Right atrium auricular region (tissue), 2 donors: ENCODE data around the gene ENPP3. TPM values are rescaled to one million over a fixed set of nuclear protein-coding genes. Genes with fewer than 3 reads are reported as not detected.

Source experiments
- DNase-seq: peaks from one replicate; pipeline ENCODE4 v3.0.0-alpha.2; 2019; ENCODE audit warnings: low spot score
- H3K27ac ChIP-seq, 2 donors: fragments of 200-600 bp; sonication (generic); 1 replicate in 1 of 2; 2 replicates in 1 of 2; pipeline ENCODE4 v1.5.1; 2016 to 2019
- H3K27me3 ChIP-seq, 2 donors: fragments of 200-600 bp; sonication (generic); one replicate each; pipeline versions ENCODE4 v1.5.1 to v1.6.0; 2017 to 2019
- H3K36me3 ChIP-seq: fragments of 200-600 bp; sonication (generic); one replicate; pipeline ENCODE4 v1.5.1; 2016
- H3K4me1 ChIP-seq, 2 donors: fragments of 200-600 bp; sonication (generic); one replicate each; pipeline versions ENCODE4 v1.5.1 to v1.6.0; 2017 to 2019
- H3K4me3 ChIP-seq, 2 donors: fragments of 200-600 bp; sonication (generic); 1 replicate in 1 of 2; 2 replicates in 1 of 2; pipeline ENCODE4 v1.5.1; 2017 to 2019; ENCODE audit warnings: mild to moderate bottlenecking in 1 of 2, moderate library complexity in 1 of 2
- H3K9me3 ChIP-seq, 2 donors: fragments of 200-600 bp; sonication (generic); one replicate each; pipeline ENCODE4 v1.5.1; 2019
- total RNA-seq, 2 donors: library from RNA; depleted of rRNA; stranded (reverse); fragments of >200 nt; gene quantifications; one replicate each; pipeline ENCODE4 v1.1.0, GENCODE V29; 2016
- TF ChIP-seq, protein P1 (sequence below), 2 donors: fragments of 200-600 bp; sonication (generic); IDR thresholded peaks; one replicate each; pipeline ENCODE4 v1.5.1; 2019; ENCODE audit warnings: antibody characterized with exemption in 2 of 2

The ENPP3 gene
- total RNA-seq, 2 donors from 2014 or later, result 0.16 TPM; not detected in 1

DNA sequence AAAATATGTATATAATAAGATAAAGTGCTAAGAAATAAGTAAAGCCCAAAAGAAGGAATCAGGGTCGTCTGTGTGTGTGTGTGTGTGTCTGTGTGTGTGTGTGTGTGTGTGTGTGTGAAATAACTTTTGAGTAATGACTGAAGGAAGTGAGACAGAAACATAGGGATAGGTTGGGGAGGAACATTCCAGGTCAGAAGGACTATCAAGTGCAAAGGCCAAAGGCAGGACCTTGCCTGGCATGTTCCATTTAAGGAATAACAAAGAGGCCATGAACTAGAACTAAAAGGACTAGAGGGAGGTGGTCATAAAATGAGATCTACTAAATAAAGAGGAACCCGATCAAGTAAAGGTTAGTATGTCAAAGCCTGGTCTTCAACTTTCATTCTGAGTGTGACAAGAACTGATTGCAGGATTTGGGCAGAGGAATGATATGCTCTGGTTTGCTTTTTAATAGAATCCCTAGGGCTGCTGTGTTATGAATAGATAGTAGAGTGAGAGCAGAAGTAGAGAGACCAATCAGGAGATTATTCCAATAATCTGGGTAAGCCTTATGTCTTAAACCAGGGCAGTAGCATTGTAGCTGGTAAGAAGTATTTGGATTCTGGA lies 6.9 kb downstream of the ENPP3 start:
- DNase-seq, result no peak
- TF ChIP-seq, protein P1, sequence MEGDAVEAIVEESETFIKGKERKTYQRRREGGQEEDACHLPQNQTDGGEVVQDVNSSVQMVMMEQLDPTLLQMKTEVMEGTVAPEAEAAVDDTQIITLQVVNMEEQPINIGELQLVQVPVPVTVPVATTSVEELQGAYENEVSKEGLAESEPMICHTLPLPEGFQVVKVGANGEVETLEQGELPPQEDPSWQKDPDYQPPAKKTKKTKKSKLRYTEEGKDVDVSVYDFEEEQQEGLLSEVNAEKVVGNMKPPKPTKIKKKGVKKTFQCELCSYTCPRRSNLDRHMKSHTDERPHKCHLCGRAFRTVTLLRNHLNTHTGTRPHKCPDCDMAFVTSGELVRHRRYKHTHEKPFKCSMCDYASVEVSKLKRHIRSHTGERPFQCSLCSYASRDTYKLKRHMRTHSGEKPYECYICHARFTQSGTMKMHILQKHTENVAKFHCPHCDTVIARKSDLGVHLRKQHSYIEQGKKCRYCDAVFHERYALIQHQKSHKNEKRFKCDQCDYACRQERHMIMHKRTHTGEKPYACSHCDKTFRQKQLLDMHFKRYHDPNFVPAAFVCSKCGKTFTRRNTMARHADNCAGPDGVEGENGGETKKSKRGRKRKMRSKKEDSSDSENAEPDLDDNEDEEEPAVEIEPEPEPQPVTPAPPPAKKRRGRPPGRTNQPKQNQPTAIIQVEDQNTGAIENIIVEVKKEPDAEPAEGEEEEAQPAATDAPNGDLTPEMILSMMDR (IDR thresholded peaks at IDR 0.05), result no peak
- Histone ChIP-seq H3K9me3 (no peaks in the 10 kb centered on the region), H3K27ac (no peak overlapping the region), H3K4me1 (no peaks in the 10 kb centered on the region), H3K4me3 (no peak overlapping the region), H3K27me3 (no peaks in the 10 kb centered on the region), H3K36me3 (no peaks in the 10 kb centered on the region)

- TF ChIP-seq, protein P1 (IDR thresholded peaks at IDR 0.05), result no peak
- Histone ChIP-seq H3K4me1 (no peaks in the 10 kb centered on the region), H3K4me3 (no peak overlapping the region), H3K36me3 (no peaks in the 10 kb centered on the region), H3K9me3 (no peaks in the 10 kb centered on the region), H3K27me3 (no peaks in the 10 kb centered on the region), H3K27ac (no peak overlapping the region)
- DNase-seq, result no peak
Measured at GRCh38 chr6:131644921-131645320, 7.8 kb downstream of the ENPP3 start.

- no peak overlapping the region for H3K4me3 ChIP-seq
- H3K4me1 ChIP-seq, result no peaks in the 10 kb centered on the region
- TF ChIP-seq, protein P1 (IDR thresholded peaks at IDR 0.05), result no peak
- H3K27ac ChIP-seq, result no peak overlapping the region
- H3K9me3 ChIP-seq, result no peaks in the 10 kb centered on the region
- H3K27me3 ChIP-seq, result no peaks in the 10 kb centered on the region
- H3K36me3 ChIP-seq, result no peaks in the 10 kb centered on the region
- no peak for DNase-seq
Measured at GRCh38 chr6:131645846-131646245, 8.7 kb downstream of the ENPP3 start.

- Histone ChIP-seq H3K27ac (no peak overlapping the region), H3K27me3 (no peaks in the 10 kb centered on the region), H3K9me3 (no peaks in the 10 kb centered on the region), H3K4me1 (no peaks in the 10 kb centered on the region), H3K4me3 (no peak overlapping the region), H3K36me3 (no peaks in the 10 kb centered on the region)
- TF ChIP-seq, protein P1 (IDR thresholded peaks at IDR 0.05), result no peak
- no peak for DNase-seq
Measured at GRCh38 chr6:131646249-131646670, 9.2 kb downstream of the ENPP3 start.

DNA sequence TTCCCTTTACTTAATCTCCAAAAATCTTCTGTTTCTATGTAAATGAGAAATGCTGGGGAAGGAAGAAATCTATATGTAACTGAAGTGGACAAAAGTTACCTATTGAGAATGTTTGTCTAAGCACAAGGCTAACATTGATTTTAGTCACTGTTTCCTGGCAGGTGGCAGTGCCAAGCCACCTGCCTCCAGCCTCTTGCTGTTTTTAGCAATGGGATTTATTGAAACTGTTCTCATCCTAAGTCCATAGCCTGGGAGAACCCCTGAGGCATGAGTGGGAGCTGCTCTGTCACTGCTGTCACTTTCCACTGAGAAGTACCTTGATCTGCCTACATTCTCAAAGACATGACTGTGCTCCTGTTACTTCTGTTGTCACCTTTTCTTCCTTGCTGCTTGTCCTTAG lies 14.7 kb downstream of the ENPP3 start:
- no peak overlapping the region for H3K27ac ChIP-seq
- no peak overlapping the region for H3K4me3 ChIP-seq
- H3K27me3 ChIP-seq, result no peaks in the 10 kb centered on the region
- H3K9me3 ChIP-seq, result no peaks in the 10 kb centered on the region
- H3K4me1 ChIP-seq, result no peaks in the 10 kb centered on the region
- DNase-seq, result no peak
- TF ChIP-seq, protein P1 (IDR thresholded peaks at IDR 0.05), result no peak
- no peaks in the 10 kb centered on the region for H3K36me3 ChIP-seq

- no peaks in the 10 kb centered on the region for H3K27me3 ChIP-seq
- TF ChIP-seq, protein P1 (IDR thresholded peaks at IDR 0.05), result no peak
- H3K27ac ChIP-seq, result no peak overlapping the region
- no peaks in the 10 kb centered on the region for H3K36me3 ChIP-seq
- DNase-seq, result no peak
- H3K9me3 ChIP-seq, result no peaks in the 10 kb centered on the region
- no peak overlapping the region for H3K4me3 ChIP-seq
- H3K4me1 ChIP-seq, result no peaks in the 10 kb centered on the region
Measured at GRCh38 chr6:131652472-131652871, 15.4 kb downstream of the ENPP3 start.
